Renal pelvis (tissue), 4 donors: Measurements from ENCODE around the gene RNF7. TPM values are rescaled to one million over a fixed set of nuclear protein-coding genes. Genes with fewer than 3 reads are reported as not detected.
"Not testable (repeated sequence)": the region's sequence is repeated elsewhere in the genome, so short reads cannot be mapped to it uniquely, and the experiment has no call there.

Source experiments
- DNase-seq: peaks from one replicate; pipeline ENCODE4 v3.0.0-alpha.2; 2013
- polyA plus RNA-seq, 3 donors: library from polyadenylated mRNA; unstranded; fragments of 120-200 nt; gene quantifications; one replicate each; pipeline ENCODE4 v1.2.1, GENCODE V29; 2013; ENCODE audit not compliant: insufficient read length in 3 of 3

The RNF7 gene
- polyA plus RNA-seq, 3 donors: 102 to 114 (median 113) TPM

- DNase-seq: no peak
Observed at GRCh38 chr3:141769221-141769894, 31.3 kb downstream of the RNF7 start.

GRCh38 chr3:141773676-141774075 lies 35.6 kb downstream of the RNF7 start:
- no peak for DNase-seq

- DNase-seq: no peak
Observed at GRCh38 chr3:141776376-141776775, 38.3 kb downstream of the RNF7 start.

GRCh38 chr3:141776885-141777284 lies 38.8 kb downstream of the RNF7 start:
- DNase-seq: no peak

GRCh38 chr3:141777957-141778813 lies 40.1 kb downstream of the RNF7 start:
- no peak for DNase-seq

GRCh38 chr3:141779667-141780066 lies 41.6 kb downstream of the RNF7 start:
- no peak for DNase-seq

GRCh38 chr3:141782386-141782932 lies 44.4 kb downstream of the RNF7 start:
- no peak for DNase-seq

GRCh38 chr3:141783632-141784031 lies 45.5 kb downstream of the RNF7 start:
- DNase-seq: no peak

- DNase-seq: no peak
Observed at GRCh38 chr3:141784096-141784495, 46.0 kb downstream of the RNF7 start.

GRCh38 chr3:141784531-141784930 lies 46.4 kb downstream of the RNF7 start:
- DNase-seq: no peak

- DNase-seq: no peak
Observed at GRCh38 chr3:141788149-141788548, 50.1 kb downstream of the RNF7 start.

- DNase-seq: not testable (repeated sequence)
Observed at GRCh38 chr3:141788750-141789149, 50.7 kb downstream of the RNF7 start.

- DNase-seq: no peak
Observed at GRCh38 chr3:141789281-141789680, 51.2 kb downstream of the RNF7 start.

GRCh38 chr3:141790171-141790570 lies 52.1 kb downstream of the RNF7 start:
- DNase-seq: no peak

- no peak for DNase-seq
Observed at GRCh38 chr3:141792495-141792894, 54.4 kb downstream of the RNF7 start.

GRCh38 chr3:141793476-141794260 lies 55.6 kb downstream of the RNF7 start:
- DNase-seq: no peak

GRCh38 chr3:141795276-141795675 lies 57.2 kb downstream of the RNF7 start:
- no peak for DNase-seq

GRCh38 chr3:141795741-141796080 lies 57.6 kb downstream of the RNF7 start:
- no peak for DNase-seq

GRCh38 chr3:141796081-141796888 lies 58.2 kb downstream of the RNF7 start:
- no peak for DNase-seq
